ENCODE measurements around the gene HEATR5A. TPM values are rescaled to one million over a fixed set of nuclear protein-coding genes. Genes with fewer than 3 reads are reported as not detected.

Gene HEATR5A
- total and polyA plus RNA-seq, 2 donors (not counting 1 experiment from before 2014, with no cell fraction given): 4.8 to 22.1 TPM

- Mint-ChIP-seq H3K4me3 (no peak overlapping the region), H3K27me3 (no peaks in the 10 kb centered on the region), H3K4me1 (peaks cover 1% of the 10 kb centered on the region), H3K27ac (no peak overlapping the region), H3K9me3 (ENCODE audit: insufficient read depth) (peaks cover 2% of the 10 kb centered on the region)
- Histone ChIP-seq H3K4me2 (replicated peaks; ENCODE audit: low read depth, low read length, poor library complexity, severe bottlenecking) (no peak overlapping the region), H4K20me1 (ENCODE audit: control insufficient read depth, insufficient read depth, low read length, poor library complexity, severe bottlenecking) (no peaks in the 10 kb centered on the region), H3K4me1 (ENCODE audit: control insufficient read depth in 2 of 2, insufficient read depth in 2 of 2, low read length in 2 of 2) (no peaks in the 10 kb centered on the region), H3K79me2 (ENCODE audit: control insufficient read depth, insufficient read depth, low read length) (no peaks in the 10 kb centered on the region), H3K27ac (ENCODE audit: low read length in 2 of 2) (no peak overlapping the region), H3K9me3 (ENCODE audit: control extremely low read depth in 1 of 3, control insufficient read depth in 2 of 3, insufficient read depth in 1 of 3, low read length in 2 of 3) (peaks cover 3 to 22% (median 6%) of the 10 kb centered on the region in 3 donors), H3K36me3 (replicated peaks in 1 of 2; ENCODE audit: control extremely low read depth in 1 of 2, control insufficient read depth in 1 of 2, extremely low read depth in 1 of 2, insufficient read depth in 2 of 2, low read length in 1 of 2) (no peaks in the 10 kb centered on the region), H2AFZ (ENCODE audit: insufficient read depth, low read depth, low read length, poor library complexity, severe bottlenecking) (no peak overlapping the region), H3K9ac (ENCODE audit: low read length) (no peak overlapping the region), H3K27me3 (replicated peaks in 1 of 4; ENCODE audit: control extremely low read depth in 1 of 4, control insufficient read depth in 3 of 4, insufficient read depth in 4 of 4, low read length in 3 of 4) (no peaks in the 10 kb centered on the region), H3K4me3 (ENCODE audit: control extremely low read depth in 1 of 5, extremely low read depth in 1 of 5, insufficient read depth in 1 of 5, low read depth in 2 of 5, low read length in 4 of 5) (no peak overlapping the region)
- TF ChIP-seq EZH2 (IDR thresholded peaks at IDR 0.05; ENCODE audit: borderline replicate concordance, insufficient read depth, low read depth, low read length, poor library complexity, severe bottlenecking): no peak
- no peak for TF ChIP-seq CTCF (IDR thresholded peaks at IDR 0.05)
- no peak for DNase-seq
- WGBS (ENCODE audit: insufficient coverage): no CpG with 5 or more reads among the region's 3 CpGs
- POLR2A ChIA-PET: no interaction called here
- CTCF ChIA-PET: no interaction called here
- no peak for ATAC-seq (ENCODE audit: low read depth)
- intact Hi-C loops (cut with micrococcal nuclease): no loop called here
Measured at GRCh38 chr14:31280871-31281220, 139.5 kb downstream of the HEATR5A start.

- Histone ChIP-seq H3K36me3 (replicated peaks in 1 of 2; ENCODE audit: control extremely low read depth in 1 of 2, control insufficient read depth in 1 of 2, extremely low read depth in 1 of 2, insufficient read depth in 2 of 2, low read length in 1 of 2) (no peaks in the 10 kb centered on the region), H3K79me2 (ENCODE audit: control insufficient read depth, insufficient read depth, low read length) (no peaks in the 10 kb centered on the region), H3K4me1 (ENCODE audit: control insufficient read depth in 2 of 2, insufficient read depth in 2 of 2, low read length in 2 of 2) (no peaks in the 10 kb centered on the region), H3K4me2 (replicated peaks; ENCODE audit: low read depth, low read length, poor library complexity, severe bottlenecking) (no peak overlapping the region), H3K9ac (ENCODE audit: low read length) (no peak overlapping the region), H2AFZ (ENCODE audit: insufficient read depth, low read depth, low read length, poor library complexity, severe bottlenecking) (no peak overlapping the region), H4K20me1 (ENCODE audit: control insufficient read depth, insufficient read depth, low read length, poor library complexity, severe bottlenecking) (no peaks in the 10 kb centered on the region), H3K9me3 (ENCODE audit: control extremely low read depth in 1 of 3, control insufficient read depth in 2 of 3, insufficient read depth in 1 of 3, low read length in 2 of 3) (peaks cover 3 to 25% (median 9%) of the 10 kb centered on the region in 3 donors), H3K27ac (ENCODE audit: low read length in 2 of 2) (no peak overlapping the region), H3K4me3 (ENCODE audit: control extremely low read depth in 1 of 5, extremely low read depth in 1 of 5, insufficient read depth in 1 of 5, low read depth in 2 of 5, low read length in 4 of 5) (no peak overlapping the region), H3K27me3 (replicated peaks in 1 of 4; ENCODE audit: control extremely low read depth in 1 of 4, control insufficient read depth in 3 of 4, insufficient read depth in 4 of 4, low read length in 3 of 4) (no peaks in the 10 kb centered on the region)
- ATAC-seq (ENCODE audit: low read depth) (no peak), DNase-seq (no peak)
- peaks cover 1% of the 10 kb centered on the region for H3K4me1 Mint-ChIP-seq
- intact Hi-C loops (cut with micrococcal nuclease): no loop called here
- no peak for TF ChIP-seq CTCF (IDR thresholded peaks at IDR 0.05)
- no peak for TF ChIP-seq EZH2 (IDR thresholded peaks at IDR 0.05; ENCODE audit: borderline replicate concordance, insufficient read depth, low read depth, low read length, poor library complexity, severe bottlenecking)
- POLR2A ChIA-PET: no interaction called here
- WGBS (ENCODE audit: insufficient coverage): no CpG with 5 or more reads among the region's 4 CpGs
- no peaks in the 10 kb centered on the region for H3K27me3 Mint-ChIP-seq
- no peak overlapping the region for H3K27ac Mint-ChIP-seq
- peaks cover 2% of the 10 kb centered on the region for H3K9me3 Mint-ChIP-seq (ENCODE audit: insufficient read depth)
- CTCF ChIA-PET: no interaction called here
- no peak overlapping the region for H3K4me3 Mint-ChIP-seq
Measured at GRCh38 chr14:31280132-31280870, 140.0 kb downstream of the HEATR5A start.
